Epithelial cell of esophagus (primary cell): ENCODE measurements around the gene B9D2.
A peak's percentile ranks its signal among the peaks of the same experiment; 100 is the strongest.
"Not testable (repeated sequence)": the region's sequence is repeated elsewhere in the genome, so short reads cannot be mapped to it uniquely, and the experiment has no call there.

Source experiments
- DNase-seq: peaks from one replicate; pipeline ENCODE4 v3.0.0; 2010; ENCODE audit warnings: low read depth
- H3K4me3 ChIP-seq: 2 replicates; pipeline ENCODE4 v1.5.1; 2011; ENCODE audit warnings: mild to moderate bottlenecking, low read length, control low read depth
- CTCF ChIP-seq: IDR thresholded peaks from 2 replicates; pipeline ENCODE4 v1.5.1; 2011; ENCODE audit warnings: low read depth, mild to moderate bottlenecking, low read length, control low read depth, inconsistent platforms; ENCODE audit not compliant: insufficient read depth; ENCODE audit errors: missing control alignments

Gene B9D2

GRCh38 chr19:41373993-41374392 lies 10.0 kb upstream of the B9D2 start:
- no peak for TF ChIP-seq CTCF
- peak; percentile 48 for DNase-seq
- H3K4me3 ChIP-seq: no peak overlapping the region

- no peak for TF ChIP-seq CTCF
- H3K4me3 ChIP-seq: no peak overlapping the region
- DNase-seq: no peak
Observed at GRCh38 chr19:41372501-41372900, 8.6 kb upstream of the B9D2 start.

- DNase-seq: no peak
- TF ChIP-seq CTCF: no peak
- H3K4me3 ChIP-seq: no peak overlapping the region
Observed at GRCh38 chr19:41371541-41371940, 7.6 kb upstream of the B9D2 start.

DNA sequence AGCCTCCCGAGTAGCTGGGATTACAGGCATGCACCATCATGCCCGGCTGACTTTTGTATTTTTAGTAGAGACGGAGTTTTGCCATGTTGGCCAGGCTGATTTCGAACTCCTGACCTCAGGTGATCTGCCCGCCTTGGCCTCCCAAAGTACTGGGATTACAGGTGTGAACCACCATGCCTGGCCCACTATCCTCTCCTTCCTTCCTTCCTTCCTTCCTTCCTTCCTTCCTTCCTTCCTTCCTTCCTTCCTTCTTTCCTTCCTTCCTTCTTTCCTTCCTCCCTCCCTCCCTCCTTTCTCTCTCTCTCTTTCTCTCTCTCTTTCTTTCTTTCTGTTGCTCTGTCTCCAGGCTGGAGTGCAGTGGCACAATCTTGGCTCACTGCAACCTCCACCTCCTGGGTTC lies 7.2 kb upstream of the B9D2 start:
- DNase-seq: not testable (repeated sequence)

DNA sequence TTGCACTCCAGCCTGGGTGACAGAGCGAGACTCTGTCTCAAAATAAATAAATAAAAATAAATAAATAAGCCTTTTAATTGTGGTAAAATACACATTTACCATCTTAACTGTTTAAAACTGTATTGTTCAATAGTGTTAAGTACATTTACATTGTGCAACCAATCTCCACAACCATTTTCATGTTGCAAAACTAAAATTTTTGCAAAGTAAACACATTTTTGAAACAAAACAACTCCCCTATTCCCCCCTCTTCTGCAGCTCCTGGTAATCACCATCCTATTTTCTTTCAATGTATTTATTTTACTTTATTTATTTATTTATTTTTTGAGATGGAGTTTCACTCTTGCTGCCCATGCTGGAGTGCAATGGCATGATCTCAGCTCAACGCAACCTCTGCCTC lies 5.8 kb upstream of the B9D2 start:
- no peak overlapping the region for H3K4me3 ChIP-seq
- DNase-seq: no peak
- no peak for TF ChIP-seq CTCF

More for the DNA sequence above, 7.2 kb upstream of the B9D2 start:
- not testable (repeated sequence) for H3K4me3 ChIP-seq

- peak; percentile 90 for DNase-seq
- H3K4me3 ChIP-seq: no peak overlapping the region
- TF ChIP-seq CTCF: no peak
Observed at GRCh38 chr19:41367848-41368301, 3.9 kb upstream of the B9D2 start.

DNA sequence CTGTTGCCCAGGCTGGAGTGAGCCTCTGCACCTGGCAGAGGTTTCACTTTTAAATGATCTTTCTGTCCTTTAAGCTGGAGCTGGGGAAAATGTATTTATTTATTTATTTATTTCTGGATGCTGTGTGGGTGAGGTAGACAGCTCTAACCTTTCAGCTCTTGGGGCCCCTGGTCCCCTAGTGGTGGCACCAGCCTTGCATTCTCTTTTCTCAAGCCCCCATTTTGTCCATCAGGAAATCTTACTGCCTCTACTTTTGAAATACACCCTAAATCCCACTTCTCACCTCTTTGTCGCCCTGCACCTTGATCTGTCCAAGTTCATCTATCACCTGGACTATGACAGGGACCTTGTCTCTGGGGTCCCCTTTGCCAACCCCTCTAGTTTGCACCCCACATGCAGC lies 2.1 kb upstream of the B9D2 start:
- TF ChIP-seq CTCF: peak; percentile 12
- no peak overlapping the region for H3K4me3 ChIP-seq
- DNase-seq: no peak
